Fibroblast of villous mesenchyme (primary cell): ENCODE measurements around the gene LSM14B. TPM values are rescaled to one million over a fixed set of nuclear protein-coding genes. Genes with fewer than 3 reads are reported as not detected.

Source experiments
- DNase-seq: peaks from one replicate; pipeline ENCODE4 v3.0.0-alpha.2; 2010; ENCODE audit warnings: low read depth
- H3K4me3 ChIP-seq: 2 replicates; pipeline ENCODE4 v1.5.1; 2011; ENCODE audit warnings: low read depth, mild to moderate bottlenecking, low read length
- CTCF ChIP-seq: IDR thresholded peaks from 2 replicates; pipeline ENCODE4 v1.5.1; 2012; ENCODE audit warnings: low read depth, mild to moderate bottlenecking, low read length; ENCODE audit not compliant: insufficient read depth
- total RNA-seq: library from RNA; depleted of rRNA; stranded (reverse); fragments of >200 nt; gene quantifications from 2 replicates; pipeline ENCODE4 v1.2.3, GENCODE V29; 2012

The LSM14B gene
- total RNA-seq, 1 donor, result 30.7 TPM

DNA sequence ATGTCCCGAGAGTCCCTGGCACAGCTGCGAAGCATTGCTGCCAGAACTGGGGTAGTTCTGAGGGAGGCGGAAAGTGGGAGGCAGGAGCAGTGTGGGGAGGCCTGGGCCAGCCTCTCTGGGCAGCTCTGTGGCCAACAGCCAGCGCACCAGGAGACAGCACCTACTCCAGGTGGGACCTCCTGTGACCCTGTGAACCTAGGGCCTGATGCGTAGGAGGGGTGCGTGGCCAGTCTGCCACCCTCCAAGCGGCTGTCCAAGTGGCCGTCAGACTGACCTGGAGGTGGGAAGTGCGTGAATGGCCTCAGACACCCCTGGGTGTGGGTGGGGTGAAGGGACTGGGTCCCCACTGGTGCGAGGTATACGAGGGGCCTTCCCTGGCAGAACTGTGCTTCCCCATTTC, 36.8 kb downstream of the LSM14B start:
- H3K4me3 ChIP-seq, result no peak overlapping the region
- no peak for DNase-seq
- TF ChIP-seq CTCF, result no peak

DNA sequence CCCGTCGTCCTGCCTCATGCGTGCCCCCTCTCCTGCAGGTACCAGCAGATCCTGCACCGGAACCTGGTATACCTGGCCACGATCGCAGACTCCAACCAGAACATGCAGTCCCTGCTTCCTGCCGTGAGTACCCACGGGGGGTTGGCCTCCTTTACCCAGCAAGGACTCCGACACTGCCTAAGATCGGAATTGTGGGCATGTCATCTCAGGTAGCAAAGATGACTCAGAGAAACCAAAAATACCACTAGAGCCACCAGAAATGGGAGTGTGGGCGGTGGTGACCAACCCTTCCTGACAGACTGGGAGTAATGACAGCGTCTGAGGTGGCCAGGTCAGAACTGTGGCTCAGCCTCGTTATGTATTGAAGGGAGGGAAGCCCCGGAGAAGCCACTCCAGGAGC, 37.6 kb downstream of the LSM14B start:
- no peak overlapping the region for H3K4me3 ChIP-seq
- no peak for TF ChIP-seq CTCF
- DNase-seq, result no peak

GRCh38 chr20:62160253-62160652, 38.0 kb downstream of the LSM14B start:
- no peak for TF ChIP-seq CTCF
- no peak overlapping the region for H3K4me3 ChIP-seq
- no peak for DNase-seq

GRCh38 chr20:62160876-62161275, 38.6 kb downstream of the LSM14B start:
- no peak for DNase-seq
- no peak for TF ChIP-seq CTCF
- H3K4me3 ChIP-seq, result no peak overlapping the region

DNA sequence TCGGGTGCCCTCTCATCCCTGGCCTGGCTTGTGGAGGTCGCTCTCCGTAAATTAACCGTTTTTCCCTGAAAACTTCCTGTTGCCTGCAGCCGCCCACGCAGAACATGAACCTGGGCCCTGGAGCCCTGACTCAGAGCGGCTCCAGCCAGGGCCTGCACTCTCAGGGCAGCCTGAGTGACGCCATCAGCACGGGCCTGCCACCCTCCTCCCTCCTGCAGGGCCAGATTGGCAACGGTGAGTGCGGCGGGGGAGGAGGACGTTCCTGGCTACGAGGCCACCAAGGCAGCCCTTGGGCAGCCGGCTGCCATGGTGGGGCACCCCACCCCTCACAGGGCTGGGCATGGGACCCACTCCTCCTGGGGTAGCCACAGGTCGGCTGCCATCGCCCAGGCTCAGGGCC, 39.1 kb downstream of the LSM14B start:
- no peak overlapping the region for H3K4me3 ChIP-seq
- TF ChIP-seq CTCF, result no peak
- DNase-seq, result peak; percentile 55

GRCh38 chr20:62162765-62163484, 40.6 kb downstream of the LSM14B start:
- no peak for DNase-seq
- no peak for TF ChIP-seq CTCF
- H3K4me3 ChIP-seq, result no peak overlapping the region

- no peak for TF ChIP-seq CTCF
- H3K4me3 ChIP-seq, result no peak overlapping the region
- no peak for DNase-seq
These were observed 41.2 kb downstream of the LSM14B start for GRCh38 chr20:62163485-62163865.
